LNCAP (cell line): ENCODE data around the gene SUSD2.

ENCODE experiments used
- CTCF ChIP-seq: fragments of 450-650 bp; IDR thresholded peaks from 2 replicates; pipeline ENCODE4 v1.5.1; 2017; ENCODE audit warnings: mild to moderate bottlenecking

SUSD2 gene

GRCh38 chr22:24178502-24179440 is 2.5 kb upstream of the SUSD2 start:
- peak; percentile 42 for TF ChIP-seq CTCF

- no peak for TF ChIP-seq CTCF
Measured at GRCh38 chr22:24179478-24180210, 1.6 kb upstream of the SUSD2 start.

- no peak for TF ChIP-seq CTCF
Measured at GRCh38 chr22:24180316-24181087, 785 bp upstream of the SUSD2 start.

GRCh38 chr22:24181996-24182899 is 961 bp downstream of the SUSD2 start:
- peak; percentile 13; the same call in 1 of the 2 replicates for TF ChIP-seq CTCF

- no peak for TF ChIP-seq CTCF
Measured at GRCh38 chr22:24183321-24184031, 2.2 kb downstream of the SUSD2 start.

GRCh38 chr22:24184057-24184798 is 2.9 kb downstream of the SUSD2 start:
- TF ChIP-seq CTCF: no peak
